Smooth muscle cell of the umbilical artery (primary cell): ENCODE results near the gene CHRM5. TPM values are rescaled to one million over a fixed set of nuclear protein-coding genes. Genes with fewer than 3 reads are reported as not detected.

Source experiments
- total RNA-seq: library from RNA; depleted of rRNA; stranded (reverse); fragments of >200 nt; gene quantifications from 2 replicates; pipeline ENCODE4 v1.2.3, GENCODE V29; 2014

CHRM5 gene, protein sequence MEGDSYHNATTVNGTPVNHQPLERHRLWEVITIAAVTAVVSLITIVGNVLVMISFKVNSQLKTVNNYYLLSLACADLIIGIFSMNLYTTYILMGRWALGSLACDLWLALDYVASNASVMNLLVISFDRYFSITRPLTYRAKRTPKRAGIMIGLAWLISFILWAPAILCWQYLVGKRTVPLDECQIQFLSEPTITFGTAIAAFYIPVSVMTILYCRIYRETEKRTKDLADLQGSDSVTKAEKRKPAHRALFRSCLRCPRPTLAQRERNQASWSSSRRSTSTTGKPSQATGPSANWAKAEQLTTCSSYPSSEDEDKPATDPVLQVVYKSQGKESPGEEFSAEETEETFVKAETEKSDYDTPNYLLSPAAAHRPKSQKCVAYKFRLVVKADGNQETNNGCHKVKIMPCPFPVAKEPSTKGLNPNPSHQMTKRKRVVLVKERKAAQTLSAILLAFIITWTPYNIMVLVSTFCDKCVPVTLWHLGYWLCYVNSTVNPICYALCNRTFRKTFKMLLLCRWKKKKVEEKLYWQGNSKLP
- total RNA-seq: under 0.01 TPM in 1 of 2 replicates, not detected in the other

GRCh38 chr15:33968224-33968623 lies at the start of gene CHRM5:
CHRM5 (plus strand) TSS chr15:33968497; CDS start chr15:34062718, 94,221 bp downstream.

DNA sequence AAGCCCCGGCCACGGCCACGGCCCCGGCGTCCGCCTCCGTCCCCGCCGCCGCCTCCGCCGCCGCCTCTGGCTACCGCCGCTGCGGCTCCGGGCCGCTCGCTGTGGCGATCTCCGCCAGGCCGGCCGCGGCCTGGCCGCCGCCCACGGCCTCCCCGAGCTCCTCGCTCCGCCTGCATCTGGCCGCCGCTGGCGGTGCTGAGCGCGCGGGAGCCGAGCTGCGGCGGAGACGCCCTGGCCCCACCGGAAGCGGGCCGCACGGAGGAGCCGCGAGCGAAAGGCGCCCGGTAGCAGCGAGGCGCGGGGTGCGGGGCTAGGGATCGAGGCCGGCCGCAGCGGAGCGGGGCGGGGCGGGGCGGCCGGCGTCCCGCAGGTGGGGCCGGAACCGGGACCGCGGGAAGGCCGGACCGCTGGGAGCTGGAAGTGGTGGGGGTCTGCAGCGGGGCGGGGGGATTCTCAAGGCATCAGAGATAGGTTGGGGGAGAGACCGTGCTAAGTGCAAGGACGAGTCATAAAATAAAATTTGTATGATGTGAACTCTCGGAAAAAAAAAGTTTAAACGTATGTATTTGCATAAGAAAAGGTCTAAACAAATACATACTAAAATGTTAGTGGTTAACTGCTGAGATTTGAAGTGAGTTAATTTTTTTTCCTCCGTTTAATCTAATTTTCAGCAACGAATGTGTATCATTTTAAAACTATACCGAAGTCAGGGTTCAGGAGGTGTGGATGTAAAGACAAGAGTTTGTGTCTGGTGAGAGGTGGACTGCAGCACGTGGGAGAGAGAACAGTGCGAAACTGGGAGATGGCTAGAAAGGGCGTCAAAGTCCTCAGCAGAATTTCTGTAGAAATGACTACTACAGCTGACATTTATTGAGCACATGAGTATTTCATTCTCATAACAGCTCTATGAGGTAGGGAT lies 70.8 kb downstream of the CHRM5 start, which contains the start of gene AVEN:
Gene AVEN, minus strand, starts transcription at position 334 of the 919 bp plus-strand sequence. Its CDS starts 158 bp downstream, at position 176.

DNA sequence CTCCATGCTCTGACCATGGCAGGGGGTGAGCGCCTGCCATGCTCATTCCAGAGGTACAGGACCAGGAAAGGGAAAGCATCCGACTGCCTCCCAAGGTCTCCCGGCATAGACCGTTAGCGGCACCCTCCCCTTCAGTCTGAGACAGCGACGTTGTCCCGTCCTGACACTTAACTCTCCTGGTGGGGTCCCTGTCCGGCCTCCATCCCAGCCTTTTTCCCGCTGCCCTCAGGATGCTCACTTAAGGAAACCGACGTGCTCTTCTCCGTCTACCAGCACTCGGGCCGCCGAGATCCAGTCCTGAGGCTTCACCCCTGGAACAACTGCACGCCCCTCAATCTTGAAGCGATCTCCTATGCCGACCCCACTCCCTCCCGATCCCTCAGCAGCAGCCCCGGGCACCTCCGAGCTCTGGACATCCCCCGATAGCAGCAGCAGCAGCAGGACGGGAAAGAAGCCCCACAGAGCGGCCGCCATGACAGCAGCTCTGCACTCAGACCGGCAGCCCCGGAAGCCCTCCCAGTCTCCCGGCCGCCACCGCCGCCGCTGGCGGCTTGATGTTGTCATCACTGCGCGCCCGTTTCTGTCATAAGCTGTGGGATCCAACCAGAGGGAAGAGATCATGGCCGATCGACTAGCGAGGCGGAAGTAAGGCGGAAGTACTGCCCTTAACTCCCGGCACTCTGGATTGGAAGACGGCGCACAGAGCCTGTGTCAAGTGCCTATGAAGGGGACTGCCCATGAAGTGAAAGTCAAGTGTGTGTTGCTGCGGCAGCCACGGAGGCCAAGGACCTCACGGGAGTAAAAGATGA lies 133.3 kb downstream of the CHRM5 start, which contains the start of the genes EMC7 and PGBD4:
Gene EMC7, minus strand, starts transcription at position 497 of the 809 bp plus-strand sequence. Its CDS starts 23 bp downstream, at position 474.
Gene PGBD4, plus strand, starts transcription at position 718 of the 809 bp plus-strand sequence. CDS start 449 bp downstream, outside the sequence.

Other genes with a start within 250 kb of the CHRM5 start
- gene AVEN, start 70.7 kb downstream of the CHRM5 start, total RNA-seq: 35.8 and 51.7 TPM in 2 replicates
- gene EMC7, start 133.4 kb downstream of the CHRM5 start, total RNA-seq: 44.8 and 71.0 TPM in 2 replicates
- gene PGBD4, start 133.6 kb downstream of the CHRM5 start, total RNA-seq: 2.9 and 3.3 TPM in 2 replicates
- gene KATNBL1, start 241.6 kb downstream of the CHRM5 start, total RNA-seq: 56.1 and 56.4 TPM in 2 replicates